Measurements from ENCODE around the gene RTCA.
"Not testable (repeated sequence)": the region's sequence is repeated elsewhere in the genome, so short reads cannot be mapped to it uniquely, and the experiment has no call there.

Gene RTCA

GRCh38 chr1:100258427-100258826 is 7.6 kb upstream of the RTCA start:
- not testable (repeated sequence) for DNase-seq (ENCODE audit: low read depth in 2 of 2)

- no peak for DNase-seq (ENCODE audit: low read depth in 2 of 2)
These were observed 4.3 kb upstream of the RTCA start for GRCh38 chr1:100261686-100262085.

GRCh38 chr1:100264081-100264480 is 1.9 kb upstream of the RTCA start:
- DNase-seq (ENCODE audit: low read depth in 2 of 2): not testable (repeated sequence)

- no peak for DNase-seq (ENCODE audit: low read depth in 2 of 2)
These were observed 470 bp upstream of the RTCA start for GRCh38 chr1:100265562-100265930.

GRCh38 chr1:100266741-100267140 is 725 bp downstream of the RTCA start:
- DNase-seq (ENCODE audit: low read depth in 2 of 2): no peak

- DNase-seq (ENCODE audit: low read depth in 2 of 2): no peak
These were observed 1.3 kb downstream of the RTCA start for GRCh38 chr1:100267284-100267683.

- DNase-seq (ENCODE audit: low read depth in 2 of 2): no peak
These were observed 2.2 kb downstream of the RTCA start for GRCh38 chr1:100268202-100268601.

- no peak for DNase-seq (ENCODE audit: low read depth in 2 of 2)
These were observed 11.8 kb downstream of the RTCA start for GRCh38 chr1:100277866-100278265.

- DNase-seq (ENCODE audit: low read depth in 2 of 2): no peak
These were observed 13.4 kb downstream of the RTCA start for GRCh38 chr1:100279358-100279923.

- DNase-seq (ENCODE audit: low read depth in 2 of 2): no peak
These were observed 14.1 kb downstream of the RTCA start for GRCh38 chr1:100279954-100280682.

GRCh38 chr1:100284591-100284990 is 18.6 kb downstream of the RTCA start:
- DNase-seq (ENCODE audit: low read depth in 2 of 2): no peak

- no peak for DNase-seq (ENCODE audit: low read depth in 2 of 2)
These were observed 21.1 kb downstream of the RTCA start for GRCh38 chr1:100287162-100287561.

- no peak for DNase-seq (ENCODE audit: low read depth in 2 of 2)
These were observed 24.3 kb downstream of the RTCA start for GRCh38 chr1:100290291-100290690.

- no peak for DNase-seq (ENCODE audit: low read depth in 2 of 2)
These were observed 26.7 kb downstream of the RTCA start for GRCh38 chr1:100292711-100293110.

- DNase-seq (ENCODE audit: low read depth in 2 of 2): no peak
These were observed 30.1 kb downstream of the RTCA start for GRCh38 chr1:100296140-100296539.

GRCh38 chr1:100296997-100297396 is 31.0 kb downstream of the RTCA start:
- not testable (repeated sequence) for DNase-seq (ENCODE audit: low read depth in 2 of 2)

GRCh38 chr1:100298512-100298911 is 32.5 kb downstream of the RTCA start:
- no peak for DNase-seq (ENCODE audit: low read depth in 2 of 2)

- DNase-seq (ENCODE audit: low read depth in 2 of 2): no peak
These were observed 33.7 kb downstream of the RTCA start for GRCh38 chr1:100299521-100300222.

- no peak for DNase-seq (ENCODE audit: low read depth in 2 of 2)
These were observed 34.7 kb downstream of the RTCA start for GRCh38 chr1:100300691-100301090.

- no peak for DNase-seq (ENCODE audit: low read depth in 2 of 2)
These were observed 36.7 kb downstream of the RTCA start for GRCh38 chr1:100302739-100303138.

- DNase-seq (ENCODE audit: low read depth in 2 of 2): no peak
These were observed 38.2 kb downstream of the RTCA start for GRCh38 chr1:100304227-100304626.

GRCh38 chr1:100304921-100305320 is 38.9 kb downstream of the RTCA start:
- DNase-seq (ENCODE audit: low read depth in 2 of 2): no peak

GRCh38 chr1:100305954-100306353 is 39.9 kb downstream of the RTCA start:
- DNase-seq (ENCODE audit: low read depth in 2 of 2): no peak

Measured in stimulated activated CD8-positive, alpha-beta memory T cell treated with anti-CD3 and anti-CD28 coated beads, Interleukin-15, amount 100 ng/mL, for 48 hours (primary cell).